ENCODE data around the gene SPOCK1.
"Not testable (repeated sequence)": the region's sequence is repeated elsewhere in the genome, so short reads cannot be mapped to it uniquely, and the experiment has no call there.

SPOCK1 gene

DNA sequence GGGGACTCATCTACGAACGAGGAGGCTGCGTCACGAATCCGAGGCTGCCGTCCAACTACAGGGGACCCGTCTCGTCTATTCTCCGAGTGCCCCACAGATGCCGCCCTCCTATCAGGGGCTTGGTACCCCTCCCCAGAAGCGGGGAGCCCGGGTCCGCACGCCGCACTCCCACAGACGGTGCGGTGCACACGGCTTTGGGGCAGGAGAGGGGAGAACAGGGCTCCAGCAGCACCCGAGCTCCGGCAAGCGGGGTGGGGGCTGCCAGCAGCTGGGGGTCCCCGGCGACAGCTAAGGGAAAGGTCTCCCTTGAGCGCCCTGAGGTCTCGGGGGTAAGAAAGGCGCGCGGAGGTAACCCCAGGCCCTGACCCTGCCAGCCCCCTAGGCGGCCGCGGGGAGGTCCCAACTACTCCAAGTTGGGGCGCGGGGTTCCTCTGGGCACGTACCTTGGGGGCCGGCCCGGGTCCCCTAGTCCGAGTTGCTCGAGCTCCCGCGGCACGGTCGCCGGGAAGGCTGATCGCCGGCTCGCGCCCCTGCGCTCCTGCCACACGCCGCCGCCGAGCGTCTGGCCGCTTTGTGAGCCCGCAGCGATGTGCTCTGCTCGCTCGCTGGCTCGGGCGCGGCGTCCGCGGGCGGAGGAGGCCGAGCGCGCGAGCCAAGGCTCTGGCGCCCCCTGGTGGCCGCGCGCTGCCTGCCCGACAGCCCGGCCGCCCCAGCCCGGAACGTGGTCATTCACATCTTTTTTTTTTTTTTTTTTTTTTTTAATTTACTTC is at the start of gene SPOCK1:
Gene SPOCK1, minus strand, starts transcription at position 591 of the 770 bp plus-strand sequence.
- H3K4me3 ChIP-seq (ENCODE audit: control insufficient read depth, low read depth, low read length): peak within 1 kb of the TSS; percentile 68
- DNase-seq (ENCODE audit: low read depth): peak; percentile 67
- TF ChIP-seq, protein P1, sequence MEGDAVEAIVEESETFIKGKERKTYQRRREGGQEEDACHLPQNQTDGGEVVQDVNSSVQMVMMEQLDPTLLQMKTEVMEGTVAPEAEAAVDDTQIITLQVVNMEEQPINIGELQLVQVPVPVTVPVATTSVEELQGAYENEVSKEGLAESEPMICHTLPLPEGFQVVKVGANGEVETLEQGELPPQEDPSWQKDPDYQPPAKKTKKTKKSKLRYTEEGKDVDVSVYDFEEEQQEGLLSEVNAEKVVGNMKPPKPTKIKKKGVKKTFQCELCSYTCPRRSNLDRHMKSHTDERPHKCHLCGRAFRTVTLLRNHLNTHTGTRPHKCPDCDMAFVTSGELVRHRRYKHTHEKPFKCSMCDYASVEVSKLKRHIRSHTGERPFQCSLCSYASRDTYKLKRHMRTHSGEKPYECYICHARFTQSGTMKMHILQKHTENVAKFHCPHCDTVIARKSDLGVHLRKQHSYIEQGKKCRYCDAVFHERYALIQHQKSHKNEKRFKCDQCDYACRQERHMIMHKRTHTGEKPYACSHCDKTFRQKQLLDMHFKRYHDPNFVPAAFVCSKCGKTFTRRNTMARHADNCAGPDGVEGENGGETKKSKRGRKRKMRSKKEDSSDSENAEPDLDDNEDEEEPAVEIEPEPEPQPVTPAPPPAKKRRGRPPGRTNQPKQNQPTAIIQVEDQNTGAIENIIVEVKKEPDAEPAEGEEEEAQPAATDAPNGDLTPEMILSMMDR (conservative IDR thresholded peaks at IDR 0.05; ENCODE audit: control insufficient read depth, insufficient read depth, low read depth, low read length): peak; percentile 35

DNA sequence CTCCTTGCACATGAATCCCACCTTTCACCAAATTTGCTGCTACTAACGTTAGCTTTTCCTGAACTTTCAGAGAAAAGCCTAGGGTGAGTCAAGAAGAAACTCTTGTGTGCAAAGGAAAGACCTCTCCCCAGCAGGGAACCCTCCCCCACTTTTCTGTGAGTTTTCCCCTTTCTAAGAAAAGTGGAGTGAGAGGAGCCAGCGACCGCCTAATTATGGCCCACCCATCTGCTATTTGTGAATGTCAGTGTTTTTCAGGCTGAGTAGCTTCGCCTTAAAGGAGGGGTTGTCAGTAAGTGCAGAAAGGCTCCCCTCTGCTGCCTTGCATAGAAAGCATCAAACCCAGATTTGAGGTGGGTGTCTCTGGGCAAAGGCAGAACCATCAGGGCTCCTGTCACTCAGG is 46.8 kb upstream of the SPOCK1 start:
- TF ChIP-seq, protein P1 (conservative IDR thresholded peaks at IDR 0.05; ENCODE audit: control insufficient read depth, insufficient read depth, low read depth, low read length): no peak
- no peak overlapping the region for H3K4me3 ChIP-seq (ENCODE audit: control insufficient read depth, low read depth, low read length)
- no peak for DNase-seq (ENCODE audit: low read depth)

DNA sequence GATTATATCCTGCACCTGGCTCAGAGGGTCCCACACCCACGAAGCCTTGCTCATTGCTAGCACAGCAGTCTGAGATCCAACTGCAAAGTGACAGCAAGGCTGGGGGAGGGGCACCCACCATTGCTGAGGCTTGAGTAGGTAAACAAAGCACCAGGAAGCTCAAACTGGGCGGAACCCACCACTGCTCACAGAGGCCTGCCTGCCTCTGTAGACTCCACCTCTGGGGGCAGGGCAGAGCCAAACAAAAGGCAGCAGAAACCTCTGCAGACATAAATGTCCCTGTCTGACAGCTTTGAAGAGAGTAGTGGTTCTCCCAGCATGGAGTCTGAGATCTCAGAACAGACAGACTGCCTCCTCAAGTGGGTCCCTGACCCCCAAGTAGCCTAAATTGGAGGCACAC is 36.3 kb upstream of the SPOCK1 start:
- not testable (repeated sequence) for H3K4me3 ChIP-seq (ENCODE audit: control insufficient read depth, low read depth, low read length); DNase-seq (ENCODE audit: low read depth)

DNA sequence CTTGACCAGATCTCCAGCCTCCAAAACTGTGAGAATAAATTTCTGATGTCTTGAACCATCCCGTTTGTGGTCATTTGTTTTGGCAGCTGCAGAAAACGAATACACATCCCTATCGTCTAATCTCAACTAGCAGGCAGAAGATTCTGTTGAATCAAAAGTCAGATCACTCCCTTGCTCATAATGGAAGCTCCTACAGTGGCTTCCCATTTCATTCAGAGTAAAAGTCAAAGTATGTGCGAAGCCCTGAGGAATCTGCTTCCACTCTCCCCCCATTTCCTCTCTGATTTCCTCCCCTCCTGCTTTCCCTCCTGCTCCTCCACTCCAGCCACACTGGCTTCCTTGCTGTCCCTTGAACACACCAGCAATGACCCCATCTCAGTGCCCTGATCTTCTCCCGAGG is 34.8 kb upstream of the SPOCK1 start:
- H3K4me3 ChIP-seq (ENCODE audit: control insufficient read depth, low read depth, low read length): no peak overlapping the region
- DNase-seq (ENCODE audit: low read depth): no peak
- TF ChIP-seq, protein P1 (conservative IDR thresholded peaks at IDR 0.05; ENCODE audit: control insufficient read depth, insufficient read depth, low read depth, low read length): no peak

DNA sequence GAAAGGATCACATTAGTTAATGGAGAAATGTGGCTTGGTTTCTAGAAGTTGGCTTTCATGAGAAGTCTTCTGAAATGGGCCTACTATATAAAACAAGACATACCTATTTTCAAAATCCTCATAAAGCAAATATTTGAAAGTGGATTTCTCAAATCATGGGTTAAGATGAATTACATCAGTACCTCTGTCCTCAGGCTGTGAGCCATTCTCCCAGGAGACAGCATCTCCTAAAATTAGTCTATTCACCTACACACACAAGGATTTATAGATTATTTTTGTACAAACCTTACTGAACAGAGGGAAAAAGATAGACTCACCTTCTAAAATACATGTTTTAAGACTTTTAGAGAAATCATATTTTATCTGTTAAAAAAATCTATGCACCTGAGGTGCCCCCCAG is 32.1 kb upstream of the SPOCK1 start:
- TF ChIP-seq, protein P1 (conservative IDR thresholded peaks at IDR 0.05; ENCODE audit: control insufficient read depth, insufficient read depth, low read depth, low read length): no peak
- DNase-seq (ENCODE audit: low read depth): no peak
- no peak overlapping the region for H3K4me3 ChIP-seq (ENCODE audit: control insufficient read depth, low read depth, low read length)

DNA sequence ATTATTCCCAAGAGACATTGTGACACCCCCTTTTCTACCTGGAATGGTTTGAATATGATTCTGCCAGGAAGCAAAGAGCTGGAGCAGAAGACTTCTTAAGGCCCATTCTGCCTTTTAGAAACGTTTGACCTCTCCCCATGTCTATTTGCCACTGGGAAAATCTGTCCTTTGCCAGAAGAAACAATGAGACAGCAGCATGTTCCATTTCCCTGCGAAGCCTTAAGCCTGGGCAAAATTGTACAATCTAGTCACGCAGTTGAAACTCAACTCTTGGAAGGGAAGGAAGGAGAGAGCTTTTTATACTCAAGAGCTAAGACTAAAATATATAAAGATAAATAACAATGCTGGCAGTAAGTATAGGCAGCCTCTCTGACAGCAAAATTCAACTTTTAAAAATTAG is 22.1 kb upstream of the SPOCK1 start:
- TF ChIP-seq, protein P1 (conservative IDR thresholded peaks at IDR 0.05; ENCODE audit: control insufficient read depth, insufficient read depth, low read depth, low read length): no peak
- DNase-seq (ENCODE audit: low read depth): no peak
- no peak overlapping the region for H3K4me3 ChIP-seq (ENCODE audit: control insufficient read depth, low read depth, low read length)

DNA sequence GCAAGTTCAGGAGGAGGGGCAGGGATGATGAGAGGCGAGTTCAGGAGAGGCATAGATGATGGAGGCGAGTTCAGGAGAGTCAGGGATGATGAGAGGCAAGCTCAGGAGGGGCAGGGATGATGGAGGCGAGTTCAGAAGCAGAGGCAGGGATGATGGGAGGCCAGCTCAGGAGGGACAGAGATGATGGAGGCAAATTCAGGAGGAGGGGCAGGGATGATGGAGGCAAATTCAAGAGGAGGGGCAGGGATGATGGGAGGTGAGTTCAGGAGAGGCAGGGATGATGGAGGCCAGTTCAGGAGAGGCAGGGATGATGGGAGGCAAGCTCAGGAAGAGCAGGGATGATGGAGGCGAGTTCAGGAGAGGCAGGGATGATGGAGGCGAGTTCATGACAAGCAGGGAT is 17.8 kb upstream of the SPOCK1 start:
- H3K4me3 ChIP-seq (ENCODE audit: control insufficient read depth, low read depth, low read length): no peak overlapping the region
- no peak for DNase-seq (ENCODE audit: low read depth)
- TF ChIP-seq, protein P1 (conservative IDR thresholded peaks at IDR 0.05; ENCODE audit: control insufficient read depth, insufficient read depth, low read depth, low read length): no peak

All from fibroblast of mammary gland (primary cell).